Right atrium auricular region (tissue), 2 donors: ENCODE data around the gene SCT. TPM values are rescaled to one million over a fixed set of nuclear protein-coding genes. Genes with fewer than 3 reads are reported as not detected.

Source experiments
- DNase-seq: peaks from one replicate; pipeline ENCODE4 v3.0.0-alpha.2; 2019; ENCODE audit warnings: low spot score
- H3K27ac ChIP-seq, 2 donors: fragments of 200-600 bp; sonication (generic); 1 replicate in 1 of 2; 2 replicates in 1 of 2; pipeline ENCODE4 v1.5.1; 2016 to 2019
- H3K27me3 ChIP-seq, 2 donors: fragments of 200-600 bp; sonication (generic); one replicate each; pipeline versions ENCODE4 v1.5.1 to v1.6.0; 2017 to 2019
- H3K36me3 ChIP-seq: fragments of 200-600 bp; sonication (generic); one replicate; pipeline ENCODE4 v1.5.1; 2016
- H3K4me1 ChIP-seq, 2 donors: fragments of 200-600 bp; sonication (generic); one replicate each; pipeline versions ENCODE4 v1.5.1 to v1.6.0; 2017 to 2019
- H3K4me3 ChIP-seq, 2 donors: fragments of 200-600 bp; sonication (generic); 1 replicate in 1 of 2; 2 replicates in 1 of 2; pipeline ENCODE4 v1.5.1; 2017 to 2019; ENCODE audit warnings: mild to moderate bottlenecking in 1 of 2, moderate library complexity in 1 of 2
- H3K9me3 ChIP-seq, 2 donors: fragments of 200-600 bp; sonication (generic); one replicate each; pipeline ENCODE4 v1.5.1; 2019
- CTCF ChIP-seq, 2 donors: fragments of 200-600 bp; sonication (generic); IDR thresholded peaks; one replicate each; pipeline ENCODE4 v1.5.1; 2019; ENCODE audit warnings: antibody characterized with exemption in 2 of 2
- total RNA-seq, 2 donors: library from RNA; depleted of rRNA; stranded (reverse); fragments of >200 nt; gene quantifications; one replicate each; pipeline ENCODE4 v1.1.0, GENCODE V29; 2016

SCT gene
- total RNA-seq, 2 donors from 2014 or later = not detected

GRCh38 chr11:662689-663274 lies 35.8 kb upstream of the SCT start:
- Histone ChIP-seq H3K36me3 (peaks cover 19% of the 10 kb centered on the region), H3K4me1 (peaks cover 0 to 10% of the 10 kb centered on the region in 2 donors), H3K9me3 (no peaks in the 10 kb centered on the region), H3K27ac (no peak overlapping the region), H3K4me3 (no peak overlapping the region), H3K27me3 (no peaks in the 10 kb centered on the region)
- DNase-seq = no peak
- peak; percentile 45 to 76 for TF ChIP-seq CTCF (IDR thresholded peaks at IDR 0.05)

GRCh38 chr11:660681-661444 lies 33.9 kb upstream of the SCT start:
- no peak overlapping the region for H3K4me3 ChIP-seq
- H3K27ac ChIP-seq = no peak overlapping the region
- no peak for DNase-seq
- TF ChIP-seq CTCF (IDR thresholded peaks at IDR 0.05) = no peak
- no peaks in the 10 kb centered on the region for H3K27me3 ChIP-seq
- no peaks in the 10 kb centered on the region for H3K9me3 ChIP-seq
- H3K36me3 ChIP-seq = peaks cover 24% of the 10 kb centered on the region
- peaks cover 0 to 10% of the 10 kb centered on the region in 2 donors for H3K4me1 ChIP-seq

GRCh38 chr11:660281-660680 lies 33.3 kb upstream of the SCT start:
- DNase-seq = no peak
- Histone ChIP-seq H3K4me3 (no peak overlapping the region), H3K9me3 (no peaks in the 10 kb centered on the region), H3K27ac (no peak overlapping the region), H3K4me1 (peaks cover 0 to 5% of the 10 kb centered on the region in 2 donors), H3K36me3 (peaks cover 24% of the 10 kb centered on the region), H3K27me3 (no peaks in the 10 kb centered on the region)
- TF ChIP-seq CTCF (IDR thresholded peaks at IDR 0.05) = no peak

GRCh38 chr11:659532-660085 lies 32.6 kb upstream of the SCT start:
- peaks cover 0 to 5% of the 10 kb centered on the region in 2 donors for H3K4me1 ChIP-seq
- H3K9me3 ChIP-seq = no peaks in the 10 kb centered on the region
- H3K27me3 ChIP-seq = no peaks in the 10 kb centered on the region
- H3K36me3 ChIP-seq = peaks cover 24% of the 10 kb centered on the region
- DNase-seq = no peak
- no peak overlapping the region for H3K27ac ChIP-seq
- H3K4me3 ChIP-seq = no peak overlapping the region
- TF ChIP-seq CTCF (IDR thresholded peaks at IDR 0.05) = no peak

- H3K36me3 ChIP-seq = peaks cover 24% of the 10 kb centered on the region
- DNase-seq = no peak
Measured at GRCh38 chr11:657691-658126, 30.7 kb upstream of the SCT start.

More at GRCh38 chr11:657691-658126, 30.7 kb upstream of the SCT start:
- TF ChIP-seq CTCF (IDR thresholded peaks at IDR 0.05) = no peak
- H3K9me3 ChIP-seq = no peaks in the 10 kb centered on the region
- H3K4me1 ChIP-seq = peaks cover 0 to 3% of the 10 kb centered on the region in 2 donors
- no peak overlapping the region for H3K27ac ChIP-seq
- no peaks in the 10 kb centered on the region for H3K27me3 ChIP-seq
- H3K4me3 ChIP-seq = no peak overlapping the region
